CD4-positive, alpha-beta memory T cell (primary cell): Measurements from ENCODE around the gene CIAPIN1. TPM values are rescaled to one million over a fixed set of nuclear protein-coding genes. Genes with fewer than 3 reads are reported as not detected.

Experiments
- CTCF ChIA-PET: fragments of 350-600 bp; sonication (Branson Sonifier 250); formaldehyde crosslinking; loops from one replicate; lab custom pipeline; 2021; ENCODE audit warnings: inconsistent platforms; ENCODE audit not compliant: partially characterized antibody; lab: Charles Lee
- POLR2A ChIA-PET: fragments of 350-600 bp; sonication (Branson Sonifier 250); formaldehyde crosslinking; loops from one replicate; lab custom pipeline; 2021; ENCODE audit not compliant: partially characterized antibody; lab: Charles Lee
- DNase-seq, 5 donors: peaks; one replicate each; pipeline versions ENCODE4 v3.0.0 to v3.0.0-alpha.2; 2020 to 2022; ENCODE audit warnings: mixed read lengths in 1 of 5
- H3K27ac ChIP-seq: one replicate; pipeline ENCODE4 v1.7.0; 2013; ENCODE audit warnings: low read depth, low read length
- H3K27me3 ChIP-seq: 2 replicates; pipeline ENCODE4 v1.7.0; 2013; ENCODE audit warnings: mild to moderate bottlenecking, low read length, moderate library complexity; ENCODE audit not compliant: insufficient read depth
- H3K36me3 ChIP-seq: 2 replicates; pipeline ENCODE4 v1.7.0; 2013; ENCODE audit warnings: mild to moderate bottlenecking, low read length, moderate library complexity; ENCODE audit not compliant: insufficient read depth
- H3K4me1 ChIP-seq: 2 replicates; pipeline ENCODE4 v1.7.0; 2013; ENCODE audit warnings: mild to moderate bottlenecking, low read length, moderate library complexity; ENCODE audit not compliant: insufficient read depth
- H3K4me3 ChIP-seq, 2 donors: one replicate each; pipeline ENCODE4 v1.7.0; 2013; ENCODE audit warnings: low read length in 2 of 2, mild to moderate bottlenecking in 1 of 2
- H3K9me3 ChIP-seq, 2 donors: one replicate each; pipeline ENCODE4 v1.7.0; 2013; ENCODE audit warnings: low read length in 2 of 2, control low read depth in 1 of 2; ENCODE audit not compliant: control insufficient read depth in 1 of 2
- H3K27ac Mint-ChIP-seq, 7 donors: one replicate each; pipeline ENCODE4 v1.8.0; 2020 to 2021; ENCODE audit warnings: mixed read lengths in 7 of 7, mild to moderate bottlenecking in 6 of 7, inconsistent platforms in 3 of 7, moderate library complexity in 3 of 7
- H3K27me3 Mint-ChIP-seq, 2 donors: one replicate each; pipeline ENCODE4 v1.8.0; 2020 to 2021; ENCODE audit warnings: mixed read lengths in 2 of 2
- H3K36me3 Mint-ChIP-seq, 2 donors: one replicate each; pipeline ENCODE4 v1.8.0; 2020 to 2021; ENCODE audit warnings: mixed read lengths in 2 of 2, inconsistent platforms in 1 of 2, mild to moderate bottlenecking in 1 of 2
- H3K4me1 Mint-ChIP-seq, 4 donors: one replicate each; pipeline ENCODE4 v1.8.0; 2020 to 2021; ENCODE audit warnings: mixed read lengths in 4 of 4, mild to moderate bottlenecking in 1 of 4
- H3K4me3 Mint-ChIP-seq, 8 donors: one replicate each; pipeline ENCODE4 v1.8.0; 2020 to 2021; ENCODE audit warnings: mixed read lengths in 8 of 8, mild to moderate bottlenecking in 7 of 8, moderate library complexity in 6 of 8, inconsistent platforms in 3 of 8
- H3K9me3 Mint-ChIP-seq, 8 donors: one replicate each; pipeline ENCODE4 v1.8.0; 2020 to 2021; ENCODE audit warnings: mixed read lengths in 8 of 8, mild to moderate bottlenecking in 5 of 8, inconsistent platforms in 3 of 8, moderate library complexity in 1 of 8
- intact Hi-C: fragments of 100-400 bp; cut with micrococcal nuclease; formaldehyde crosslinking; loops from one replicate; pipeline ENCODE4 v1.15.1; 2023
- polyA plus RNA-seq, 2 donors: library from polyadenylated mRNA; unstranded; fragments of 300-500 nt; fragmentation: Illumina TruSeq; gene quantifications; one replicate each; pipeline ENCODE4 v1.2.3, GENCODE V29; 2021
- total RNA-seq, 2 experiments: library from RNA; stranded (reverse); gene quantifications; one replicate each; pipeline ENCODE4 v1.2.3, GENCODE V29; 2021

CIAPIN1 gene
- 10 to 100 TPM; 28.1 to 28.5 TPM for total RNA-seq
- polyA plus RNA-seq, result 10 to 100 TPM; 45.6 to 65.3 TPM

- Histone ChIP-seq H3K4me1 (peaks cover 23% of the 10 kb centered on the region), H3K27ac (peak within 1 kb of the TSS; percentile 86), H3K9me3 (no peaks in the 10 kb centered on the region), H3K27me3 (no peaks in the 10 kb centered on the region), H3K36me3 (no peaks in the 10 kb centered on the region), H3K4me3 (peak within 1 kb of the TSS; percentile 66 to 78)
- no peaks in the 10 kb centered on the region for H3K27me3 Mint-ChIP-seq
- ChIA-PET POLR2A (interaction anchor here (0.7 to 7.8 kb wide), 21 partner anchors 10 to 682 kb away, joined by 3 to 112 read pairs (median 5); partner anchors contain the start of genes ARL2BP, CCDC102A, CFAP20 and DOK4), CTCF (interaction anchor here (0.9 to 2.5 kb wide), 12 partner anchors 10 to 147 kb away, joined by 3 to 15 read pairs (median 3); partner anchors contain the start of gene POLR2C)
- H3K9me3 Mint-ChIP-seq, result no peaks in the 10 kb centered on the region
- peaks cover 5 to 12% of the 10 kb centered on the region in 2 donors for H3K36me3 Mint-ChIP-seq
- intact Hi-C loops, result loop anchor here (1.0 to 10.0 kb wide), 6 partner anchors 15 to 288 kb away; partner anchors contain the start of genes DOK4, KATNB1, POLR2C and PSME3IP1
- H3K4me3 Mint-ChIP-seq, result peak within 1 kb of the TSS; percentile 90 to 94 (median 92)
- DNase-seq, result peak; percentile 88 to 94 (median 91)
- peaks cover 15 to 38% (median 26%) of the 10 kb centered on the region in 4 donors for H3K4me1 Mint-ChIP-seq
- peak within 1 kb of the TSS; percentile 79 to 94 (median 91) for H3K27ac Mint-ChIP-seq
These were observed at the start of gene CIAPIN1, which contains the start of gene COQ9 for GRCh38 chr16:57447186-57447962. TSS of gene CIAPIN1 (minus strand) at chr16:57447385. CDS start at chr16:57440928, 6,457 bp downstream. TSS of gene COQ9 (plus strand) at chr16:57447479. CDS start at chr16:57447506, 27 bp downstream.

GRCh38 chr16:57493767-57494166 is 46.6 kb upstream of the CIAPIN1 start:
- H3K27me3 ChIP-seq, result no peaks in the 10 kb centered on the region
- intact Hi-C loops, result no loop called here
- no peak overlapping the region for H3K27ac ChIP-seq
- H3K9me3 ChIP-seq, result no peaks in the 10 kb centered on the region
- Mint-ChIP-seq H3K9me3 (no peaks in the 10 kb centered on the region), H3K4me3 (no peak overlapping the region), H3K27ac (no peak overlapping the region), H3K36me3 (no peaks in the 10 kb centered on the region), H3K27me3 (peaks cover 5 to 8% of the 10 kb centered on the region in 2 donors), H3K4me1 (no peaks in the 10 kb centered on the region)
- H3K36me3 ChIP-seq, result no peaks in the 10 kb centered on the region
- H3K4me1 ChIP-seq, result no peaks in the 10 kb centered on the region
- POLR2A ChIA-PET, result no interaction called here
- CTCF ChIA-PET, result no interaction called here
- H3K4me3 ChIP-seq, result no peak overlapping the region
- DNase-seq, result no peak

- Histone ChIP-seq H3K36me3 (no peaks in the 10 kb centered on the region), H3K27me3 (no peaks in the 10 kb centered on the region), H3K4me3 (no peak overlapping the region), H3K4me1 (peaks cover 17% of the 10 kb centered on the region), H3K27ac (no peak overlapping the region), H3K9me3 (no peaks in the 10 kb centered on the region)
- H3K27me3 Mint-ChIP-seq, result peaks cover 0 to 5% of the 10 kb centered on the region in 2 donors
- no peaks in the 10 kb centered on the region for H3K36me3 Mint-ChIP-seq
- no peak overlapping the region for H3K27ac Mint-ChIP-seq
- ChIA-PET CTCF (interaction anchor here (0.8 to 1.5 kb wide), 2 partner anchors 14 to 27 kb away, joined by 3 to 5 read pairs; partner anchors contain the start of gene POLR2C), POLR2A (no interaction called here)
- H3K4me3 Mint-ChIP-seq, result no peak overlapping the region
- intact Hi-C loops, result no loop called here
- no peak for DNase-seq
- no peaks in the 10 kb centered on the region for H3K9me3 Mint-ChIP-seq
- H3K4me1 Mint-ChIP-seq, result peaks cover 11 to 27% (median 21%) of the 10 kb centered on the region in 4 donors
These were observed 42.0 kb upstream of the CIAPIN1 start for GRCh38 chr16:57489229-57489628.

- Histone ChIP-seq H3K9me3 (no peaks in the 10 kb centered on the region), H3K4me3 (peak overlapping the region in 1 of 2 donors; percentile 35), H3K27ac (no peak overlapping the region), H3K36me3 (no peaks in the 10 kb centered on the region), H3K4me1 (peaks cover 17% of the 10 kb centered on the region), H3K27me3 (no peaks in the 10 kb centered on the region)
- Mint-ChIP-seq H3K9me3 (no peaks in the 10 kb centered on the region), H3K4me1 (peaks cover 11 to 27% (median 21%) of the 10 kb centered on the region in 4 donors), H3K27ac (peak overlapping the region in 5 of 7 donors; percentile 44 to 77 (median 46)), H3K4me3 (peak overlapping the region; percentile 77 to 83 (median 80)), H3K36me3 (no peaks in the 10 kb centered on the region), H3K27me3 (peaks cover 0 to 1% of the 10 kb centered on the region in 2 donors)
- ChIA-PET CTCF (interaction anchor here (1.2 to 4.0 kb wide), 6 partner anchors 13 to 69 kb away, joined by 5 to 22 read pairs (median 8); partner anchors contain the start of genes CCDC102A and POLR2C), POLR2A (interaction anchor here (1.0 to 2.7 kb wide), 8 partner anchors 12 to 187 kb away, joined by 3 to 31 read pairs (median 4); partner anchors contain the start of genes CCDC102A, CIAPIN1, COQ9 and POLR2C)
- intact Hi-C loops, result loop anchor here (1.0 kb wide), 3 partner anchors 11 to 49 kb away; partner anchors contain the start of genes CCDC102A, CIAPIN1 and COQ9
- DNase-seq, result no peak
These were observed 40.0 kb upstream of the CIAPIN1 start for GRCh38 chr16:57486858-57487834.

- Mint-ChIP-seq H3K27me3 (no peaks in the 10 kb centered on the region), H3K36me3 (no peaks in the 10 kb centered on the region), H3K4me1 (peaks cover 11 to 27% (median 21%) of the 10 kb centered on the region in 4 donors), H3K9me3 (no peaks in the 10 kb centered on the region), H3K4me3 (peak within 1 kb of the TSS; percentile 82 to 90 (median 86)), H3K27ac (peak within 1 kb of the TSS in 5 of 7 donors; percentile 44 to 81 (median 77))
- Histone ChIP-seq H3K4me1 (peaks cover 17% of the 10 kb centered on the region), H3K4me3 (peak within 1 kb of the TSS in 1 of 2 donors; percentile 55), H3K27ac (peak within 1 kb of the TSS; percentile 36), H3K27me3 (no peaks in the 10 kb centered on the region), H3K9me3 (no peaks in the 10 kb centered on the region), H3K36me3 (no peaks in the 10 kb centered on the region)
- intact Hi-C loops, result loop anchor here (1.0 kb wide), 3 partner anchors 10 to 50 kb away; partner anchors contain the start of genes CCDC102A, CIAPIN1 and COQ9
- ChIA-PET POLR2A (interaction anchor here (1.0 to 2.7 kb wide), 10 partner anchors 11 to 55 kb away, joined by 3 to 31 read pairs (median 4); partner anchors contain the start of genes CCDC102A, CIAPIN1, COQ9 and POLR2C), CTCF (interaction anchor here (1.5 to 4.0 kb wide), 4 partner anchors 12 to 51 kb away, joined by 7 to 22 read pairs (median 12); partner anchors contain the start of genes CCDC102A and POLR2C)
- DNase-seq, result peak; percentile 65 to 72 (median 69)
These were observed 39.0 kb upstream of the CIAPIN1 start, which contains the start of gene DOK4 for GRCh38 chr16:57485916-57486857. TSS of gene DOK4 (minus strand) at chr16:57486493. CDS start at chr16:57479507, 6,986 bp downstream.
